Testis (tissue), 3 donors: Measurements from ENCODE around the gene ITIH6. TPM values are rescaled to one million over a fixed set of nuclear protein-coding genes. Genes with fewer than 3 reads are reported as not detected.
"Not testable (repeated sequence)": the region's sequence is repeated elsewhere in the genome, so short reads cannot be mapped to it uniquely, and the experiment has no call there.

Experiments used
- DNase-seq: peaks from one replicate; pipeline ENCODE4 v3.0.0-alpha.2; 2019
- H3K27ac ChIP-seq, 2 donors: fragments of 200-600 bp; sonication (generic); one replicate each; pipeline ENCODE4 v1.5.1; 2019
- H3K27me3 ChIP-seq: fragments of 200-600 bp; sonication (generic); one replicate; pipeline ENCODE4 v1.5.1; 2019
- H3K36me3 ChIP-seq: fragments of 200-600 bp; sonication (generic); one replicate; pipeline ENCODE4 v1.5.1; 2017; ENCODE audit warnings: low read depth; ENCODE audit errors: missing control alignments
- H3K4me1 ChIP-seq: fragments of 200-600 bp; sonication (generic); one replicate; pipeline ENCODE4 v1.5.1; 2019
- H3K4me3 ChIP-seq, 2 donors: fragments of 200-600 bp; sonication (generic); one replicate each; pipeline ENCODE4 v1.5.1; 2017 to 2019
- H3K9me3 ChIP-seq: fragments of 200-600 bp; sonication (generic); one replicate; pipeline ENCODE4 v1.5.1; 2017
- CTCF ChIP-seq, 3 experiments: fragments of 450-650 bp in 2 of 3; fragments of 200-600 bp in 1 of 3; sonication (generic) in 1 of 3; IDR thresholded peaks; one replicate each; pipeline ENCODE4 v1.5.1; 2016 to 2019; ENCODE audit warnings: antibody characterized with exemption in 3 of 3, mild to moderate bottlenecking in 2 of 3, moderate library complexity in 1 of 3
- POLR2A ChIP-seq: fragments of 450-650 bp; IDR thresholded peaks from one replicate; pipeline ENCODE4 v1.6.1; 2017; ENCODE audit warnings: antibody characterized with exemption, mild to moderate bottlenecking, moderate library complexity
- WGBS, 2 donors: methylation state at CpG; one replicate each; pipeline ENCODE4 v1.1.5; 2018; 5-methylcytosine and 5-hydroxymethylcytosine counted together
- intact Hi-C: fragments of 100-400 bp; cut with DNase I; formaldehyde crosslinking; loops from one replicate; pipeline ENCODE4 v1.15.1; 2023; ENCODE audit warnings: low total_unique reads
- polyA plus RNA-seq: library from polyadenylated mRNA; stranded (reverse); fragments of 350-450 nt; fragmentation: Illumina TruSeq; extraction: RNeasy Lipid Tissue Mini Kit (QIAGEN cat#74804); gene quantifications from one replicate; pipeline ENCODE4 v1.2.3, GENCODE V29; 2014; ENCODE audit warnings: low read depth, low replicate concordance; ENCODE audit not compliant: insufficient read depth
- total RNA-seq, 2 donors: library from RNA; depleted of rRNA; stranded (reverse); fragments of >200 nt; gene quantifications; one replicate each; pipeline ENCODE4 v1.2.3, GENCODE V29; 2016

Gene ITIH6
- total and polyA plus RNA-seq, 3 donors from 2014 or later: 0.06 TPM; not detected in 2

GRCh38 chrX:54746928-54747327 lies 51.1 kb downstream of the ITIH6 start:
- no peaks in the 10 kb centered on the region for H3K9me3 ChIP-seq
- H3K27me3 ChIP-seq: no peaks in the 10 kb centered on the region
- no peak for TF ChIP-seq CTCF (IDR thresholded peaks at IDR 0.05)
- TF ChIP-seq POLR2A: no peak
- no peak for DNase-seq
- WGBS, 2 donors: 54% methylated on average over 2 of the region's 2 CpGs; no CpG with 5 or more reads in 1 of the 2 donors
- H3K27ac ChIP-seq: no peak overlapping the region
- H3K4me1 ChIP-seq: no peaks in the 10 kb centered on the region
- no peaks in the 10 kb centered on the region for H3K36me3 ChIP-seq
- intact Hi-C loops: no loop called here
- H3K4me3 ChIP-seq: no peak overlapping the region

- WGBS, 2 donors: 63 to 96% methylated on average over 1 to 2 of the region's 2 CpGs
- Histone ChIP-seq H3K9me3 (no peaks in the 10 kb centered on the region), H3K27ac (no peak overlapping the region), H3K4me1 (no peaks in the 10 kb centered on the region), H3K36me3 (no peaks in the 10 kb centered on the region), H3K27me3 (no peaks in the 10 kb centered on the region), H3K4me3 (no peak overlapping the region)
- TF ChIP-seq CTCF (IDR thresholded peaks at IDR 0.05): no peak
- TF ChIP-seq POLR2A: no peak
- no peak for DNase-seq
- intact Hi-C loops: no loop called here
These were observed 52.4 kb downstream of the ITIH6 start for GRCh38 chrX:54745676-54746075.

GRCh38 chrX:54738567-54738966 lies 59.5 kb downstream of the ITIH6 start:
- H3K4me3 ChIP-seq, H3K27ac ChIP-seq, H3K36me3 ChIP-seq, DNase-seq, H3K4me1 ChIP-seq, H3K27me3 ChIP-seq, H3K9me3 ChIP-seq, intact Hi-C loops: not testable (repeated sequence)
- 84 to 90% methylated on average over 4 to 6 of the region's 6 CpGs for WGBS, 2 donors

GRCh38 chrX:54736298-54736942 lies 61.6 kb downstream of the ITIH6 start:
- H3K27ac ChIP-seq, H3K27me3 ChIP-seq, H3K36me3 ChIP-seq, H3K4me3 ChIP-seq, H3K4me1 ChIP-seq, H3K9me3 ChIP-seq, DNase-seq, intact Hi-C loops: not testable (repeated sequence)
- 83 to 87% methylated on average over 3 to 7 of the region's 36 CpGs for WGBS, 2 donors

GRCh38 chrX:54721424-54721823 lies 76.6 kb downstream of the ITIH6 start:
- no peaks in the 10 kb centered on the region for H3K36me3 ChIP-seq
- DNase-seq: no peak
- no peaks in the 10 kb centered on the region for H3K4me1 ChIP-seq
- intact Hi-C loops: no loop called here
- no peak for TF ChIP-seq POLR2A
- no peak for TF ChIP-seq CTCF (IDR thresholded peaks at IDR 0.05)
- H3K27ac ChIP-seq: no peak overlapping the region
- no peaks in the 10 kb centered on the region for H3K27me3 ChIP-seq
- no peaks in the 10 kb centered on the region for H3K9me3 ChIP-seq
- no peak overlapping the region for H3K4me3 ChIP-seq
- 80 to 82% methylated on average over 4 of the region's 4 CpGs for whole genome bisulfite sequencing, 2 donors

- Histone ChIP-seq H3K27ac (no peak overlapping the region), H3K36me3 (no peaks in the 10 kb centered on the region), H3K27me3 (no peaks in the 10 kb centered on the region), H3K9me3 (no peaks in the 10 kb centered on the region), H3K4me1 (no peaks in the 10 kb centered on the region), H3K4me3 (no peak overlapping the region)
- TF ChIP-seq CTCF (IDR thresholded peaks at IDR 0.05): no peak
- no peak for TF ChIP-seq POLR2A
- no peak for DNase-seq
- 87 to 100% methylated on average over 1 of the region's 1 CpG for WGBS, 2 donors
- intact Hi-C loops: no loop called here
These were observed 82.4 kb downstream of the ITIH6 start for GRCh38 chrX:54715621-54716020.
